Osteocyte (in vitro differentiated cells): ENCODE results near the gene EDAR. TPM values are rescaled to one million over a fixed set of nuclear protein-coding genes. Genes with fewer than 3 reads are reported as not detected.

ENCODE experiments used
- DNase-seq: peaks from one replicate; pipeline ENCODE4 v3.0.0; 2021; ENCODE audit warnings: mixed read lengths; ENCODE audit not compliant: unreplicated experiment; ENCODE audit errors: extremely low spot score
- H3K27ac Mint-ChIP-seq: one replicate; pipeline ENCODE4 v1.8.0; 2021; ENCODE audit warnings: mild to moderate bottlenecking, mixed read lengths; ENCODE audit not compliant: unreplicated experiment
- H3K27me3 Mint-ChIP-seq: one replicate; pipeline ENCODE4 v1.8.0; 2021; ENCODE audit warnings: mixed read lengths; ENCODE audit not compliant: unreplicated experiment
- H3K36me3 Mint-ChIP-seq: one replicate; pipeline ENCODE4 v1.8.0; 2021; ENCODE audit warnings: mixed read lengths; ENCODE audit not compliant: unreplicated experiment
- H3K4me1 Mint-ChIP-seq: one replicate; pipeline ENCODE4 v1.8.0; 2021; ENCODE audit warnings: mixed read lengths; ENCODE audit not compliant: unreplicated experiment
- H3K4me3 Mint-ChIP-seq: one replicate; pipeline ENCODE4 v1.8.0; 2021; ENCODE audit warnings: mild to moderate bottlenecking, moderate library complexity, mixed read lengths; ENCODE audit not compliant: unreplicated experiment
- H3K9me3 Mint-ChIP-seq: one replicate; pipeline ENCODE4 v1.8.0; 2021; ENCODE audit warnings: mixed read lengths; ENCODE audit not compliant: unreplicated experiment
- total RNA-seq: library from RNA; stranded (reverse); gene quantifications from 2 replicates; pipeline ENCODE4 v1.2.1, GENCODE V29; 2021
- TF ChIP-seq, protein P1 (sequence below): fragments of 200-600 bp; sonication (generic); IDR thresholded peaks from 2 replicates; pipeline ENCODE4 v1.5.0; 2021; ENCODE audit warnings: antibody characterized with exemption, mild to moderate bottlenecking, moderate library complexity

The EDAR gene
- total RNA-seq, 1 donor from 2014 or later, result not detected

DNA sequence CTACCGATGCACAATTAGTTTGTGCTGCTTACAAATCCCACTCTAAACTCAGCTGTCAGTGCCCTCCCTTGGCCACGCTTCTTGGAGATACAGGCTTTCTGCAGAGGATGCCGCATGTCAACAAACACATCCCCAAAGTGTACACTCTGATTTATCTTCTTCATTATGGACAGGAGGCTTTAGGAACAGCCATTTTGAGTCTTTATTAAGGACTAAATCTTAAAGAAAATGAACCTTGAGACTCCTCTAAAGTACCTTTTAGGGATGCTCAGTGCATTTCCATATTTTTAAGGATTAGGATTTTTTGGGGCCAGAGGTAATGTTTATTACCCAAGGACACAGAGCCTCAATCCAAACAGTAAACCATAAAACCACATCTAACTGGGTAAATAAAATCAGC is 6.0 kb downstream of the EDAR start:
- TF ChIP-seq, protein P1, sequence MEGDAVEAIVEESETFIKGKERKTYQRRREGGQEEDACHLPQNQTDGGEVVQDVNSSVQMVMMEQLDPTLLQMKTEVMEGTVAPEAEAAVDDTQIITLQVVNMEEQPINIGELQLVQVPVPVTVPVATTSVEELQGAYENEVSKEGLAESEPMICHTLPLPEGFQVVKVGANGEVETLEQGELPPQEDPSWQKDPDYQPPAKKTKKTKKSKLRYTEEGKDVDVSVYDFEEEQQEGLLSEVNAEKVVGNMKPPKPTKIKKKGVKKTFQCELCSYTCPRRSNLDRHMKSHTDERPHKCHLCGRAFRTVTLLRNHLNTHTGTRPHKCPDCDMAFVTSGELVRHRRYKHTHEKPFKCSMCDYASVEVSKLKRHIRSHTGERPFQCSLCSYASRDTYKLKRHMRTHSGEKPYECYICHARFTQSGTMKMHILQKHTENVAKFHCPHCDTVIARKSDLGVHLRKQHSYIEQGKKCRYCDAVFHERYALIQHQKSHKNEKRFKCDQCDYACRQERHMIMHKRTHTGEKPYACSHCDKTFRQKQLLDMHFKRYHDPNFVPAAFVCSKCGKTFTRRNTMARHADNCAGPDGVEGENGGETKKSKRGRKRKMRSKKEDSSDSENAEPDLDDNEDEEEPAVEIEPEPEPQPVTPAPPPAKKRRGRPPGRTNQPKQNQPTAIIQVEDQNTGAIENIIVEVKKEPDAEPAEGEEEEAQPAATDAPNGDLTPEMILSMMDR, result no peak
- Mint-ChIP-seq H3K4me3 (no peak overlapping the region), H3K4me1 (peaks cover 12% of the 10 kb centered on the region), H3K9me3 (no peaks in the 10 kb centered on the region), H3K27ac (no peak overlapping the region), H3K27me3 (peaks cover 75% of the 10 kb centered on the region), H3K36me3 (peaks cover 3% of the 10 kb centered on the region)
- no peak for DNase-seq

DNA sequence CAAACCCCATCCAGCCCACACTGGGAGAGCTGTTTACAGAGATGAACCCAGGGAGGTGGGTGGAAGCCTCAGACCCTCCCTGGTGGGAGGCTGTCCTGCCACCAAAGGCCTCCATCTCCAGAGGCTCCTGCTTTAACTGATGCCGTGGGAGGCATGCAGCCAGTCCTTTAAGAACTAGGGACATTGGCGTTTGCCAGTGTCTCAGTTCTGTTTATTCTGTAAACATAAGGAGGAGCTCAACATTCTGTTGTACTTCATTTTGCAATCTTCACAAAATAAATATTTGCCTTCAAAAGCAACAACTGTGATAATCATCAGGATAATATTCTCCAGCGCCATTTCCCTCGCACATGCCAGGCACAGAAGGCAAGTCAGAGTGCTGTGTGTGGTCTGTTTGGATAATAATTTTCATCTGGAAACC is 6.8 kb downstream of the EDAR start:
- DNase-seq, result no peak
- H3K27ac Mint-ChIP-seq, result no peak overlapping the region
- TF ChIP-seq, protein P1, result no peak
- H3K9me3 Mint-ChIP-seq, result no peaks in the 10 kb centered on the region
- H3K4me1 Mint-ChIP-seq, result peaks cover 12% of the 10 kb centered on the region
- peaks cover 72% of the 10 kb centered on the region for H3K27me3 Mint-ChIP-seq
- no peak overlapping the region for H3K4me3 Mint-ChIP-seq
- peaks cover 6% of the 10 kb centered on the region for H3K36me3 Mint-ChIP-seq

DNA sequence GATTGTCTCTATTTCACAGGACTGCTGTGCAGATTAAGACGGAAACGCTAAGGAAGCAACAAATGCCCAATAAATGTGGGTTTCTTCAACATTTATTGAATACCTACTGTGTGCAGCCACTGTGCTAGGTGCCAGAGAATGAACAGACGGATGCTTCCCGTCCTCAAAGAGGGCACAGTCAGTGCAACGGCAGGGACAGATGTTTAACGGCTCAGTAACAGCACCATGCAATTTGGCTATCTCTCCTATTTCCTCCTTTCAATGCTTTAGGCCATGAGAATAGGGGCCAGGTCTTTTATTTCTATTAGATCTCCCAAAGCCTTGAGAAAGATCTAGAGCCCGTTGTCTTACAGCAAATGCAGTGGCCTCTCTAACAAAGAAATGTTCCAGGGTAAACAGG is 7.2 kb downstream of the EDAR start:
- no peak overlapping the region for H3K27ac Mint-ChIP-seq
- TF ChIP-seq, protein P1, result no peak
- H3K27me3 Mint-ChIP-seq, result peaks cover 68% of the 10 kb centered on the region
- no peak for DNase-seq
- H3K4me3 Mint-ChIP-seq, result no peak overlapping the region
- peaks cover 12% of the 10 kb centered on the region for H3K4me1 Mint-ChIP-seq
- no peaks in the 10 kb centered on the region for H3K9me3 Mint-ChIP-seq
- peaks cover 6% of the 10 kb centered on the region for H3K36me3 Mint-ChIP-seq

DNA sequence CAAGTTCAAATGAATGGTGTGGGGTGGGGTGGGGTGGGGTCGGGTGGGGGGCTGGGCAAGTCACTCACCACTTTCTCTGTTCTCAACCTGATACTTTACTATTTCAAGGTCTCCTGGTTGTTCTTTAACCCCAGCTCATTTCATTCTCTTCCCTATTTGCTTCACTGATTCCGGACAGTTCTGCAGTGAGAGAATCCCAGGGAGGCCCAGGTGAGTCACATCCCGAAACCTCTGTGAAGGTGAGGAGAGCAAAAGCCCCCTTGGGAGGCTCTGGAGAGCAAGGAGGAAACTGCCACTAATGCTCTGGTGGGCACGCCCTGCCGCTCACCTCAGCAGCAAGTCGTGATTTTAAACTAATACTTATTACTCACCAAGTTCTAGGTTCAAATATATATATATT is 8.9 kb downstream of the EDAR start:
- no peak for DNase-seq
- peaks cover 5% of the 10 kb centered on the region for H3K36me3 Mint-ChIP-seq
- peaks cover 66% of the 10 kb centered on the region for H3K27me3 Mint-ChIP-seq
- H3K4me3 Mint-ChIP-seq, result no peak overlapping the region
- TF ChIP-seq, protein P1, result no peak
- H3K27ac Mint-ChIP-seq, result no peak overlapping the region
- H3K9me3 Mint-ChIP-seq, result no peaks in the 10 kb centered on the region
- H3K4me1 Mint-ChIP-seq, result peaks cover 12% of the 10 kb centered on the region

DNA sequence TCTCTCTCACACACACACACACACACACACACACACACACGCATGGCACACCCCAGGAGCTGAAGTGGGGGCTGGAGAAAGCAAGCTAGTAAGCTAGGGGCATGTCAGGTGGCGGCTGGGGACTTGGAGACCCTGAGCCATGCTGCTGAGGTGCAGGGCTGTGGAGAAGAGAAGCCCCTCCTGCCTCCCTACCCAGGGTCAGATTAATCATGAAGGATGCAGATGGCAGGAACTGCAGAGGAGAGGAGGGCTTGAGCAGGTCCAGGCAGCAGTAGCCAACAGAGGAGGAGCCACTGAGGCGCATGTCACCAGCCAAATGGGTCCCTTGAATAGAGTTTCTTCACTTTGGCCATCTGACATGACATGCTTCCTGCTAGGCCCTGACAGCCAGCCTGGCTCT is 9.6 kb downstream of the EDAR start:
- DNase-seq, result no peak
- H3K27ac Mint-ChIP-seq, result no peak overlapping the region
- H3K9me3 Mint-ChIP-seq, result no peaks in the 10 kb centered on the region
- H3K4me1 Mint-ChIP-seq, result peaks cover 9% of the 10 kb centered on the region
- H3K36me3 Mint-ChIP-seq, result peaks cover 5% of the 10 kb centered on the region
- TF ChIP-seq, protein P1, result no peak
- peaks cover 64% of the 10 kb centered on the region for H3K27me3 Mint-ChIP-seq
- no peak overlapping the region for H3K4me3 Mint-ChIP-seq
